OCI-M2 (cell line): ENCODE measurements around the gene IFNL3.
"Not testable (repeated sequence)": the region's sequence is repeated elsewhere in the genome, so short reads cannot be mapped to it uniquely, and the experiment has no call there.

ENCODE experiments used
- DNase-seq: peaks from one replicate; lab custom pipeline; 2025; ENCODE audit not compliant: unreplicated experiment; lab: John Stamatoyannopoulos, UW

The IFNL3 gene

GRCh38 chr19:39244410-39245100 lies at the start of gene IFNL3:
Gene IFNL3 (minus strand): TSS chr19:39245006. CDS start chr19:39244967, 39 bp downstream.
- not testable (repeated sequence) for DNase-seq

GRCh38 chr19:39293394-39293793 lies 48.6 kb upstream of the IFNL3 start:
- no peak for DNase-seq

DNA sequence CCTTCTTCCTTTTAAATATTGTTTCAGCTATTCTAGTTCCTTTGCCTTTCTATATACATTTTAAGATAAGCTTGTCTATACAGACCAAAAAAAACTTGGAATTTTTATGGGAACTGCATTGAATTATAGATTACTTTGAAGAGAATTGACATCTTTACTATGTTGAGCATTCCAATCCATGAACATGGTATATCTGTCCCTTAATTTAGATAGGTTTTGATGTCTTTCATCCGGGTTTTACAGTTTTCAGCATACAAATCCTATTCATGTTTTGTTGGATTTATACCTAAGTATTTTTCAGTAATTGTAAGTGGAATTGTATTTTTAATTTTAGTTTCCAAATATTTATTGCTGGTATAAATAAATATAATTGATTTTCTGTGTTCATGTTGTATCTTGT lies 39.2 kb upstream of the IFNL3 start:
- DNase-seq, result no peak

DNA sequence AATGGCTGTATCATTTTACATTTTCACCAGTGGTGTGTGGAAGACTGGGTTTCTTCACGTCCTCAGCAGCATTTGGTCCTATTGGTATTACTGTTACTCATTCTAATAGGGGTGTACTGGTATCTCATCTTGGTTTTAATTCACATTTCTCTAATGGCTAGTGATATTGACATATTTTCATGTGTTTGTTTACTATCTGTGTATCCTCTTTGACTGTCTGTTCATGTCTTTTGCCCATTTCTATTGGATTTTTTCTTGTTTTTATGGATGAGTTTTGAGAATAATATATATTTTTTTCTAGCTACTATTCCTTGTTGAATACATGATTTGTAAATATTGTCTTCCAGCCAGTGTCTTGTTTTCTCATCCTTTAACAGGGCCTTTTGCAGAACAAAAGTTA lies 37.2 kb upstream of the IFNL3 start:
- no peak for DNase-seq

DNA sequence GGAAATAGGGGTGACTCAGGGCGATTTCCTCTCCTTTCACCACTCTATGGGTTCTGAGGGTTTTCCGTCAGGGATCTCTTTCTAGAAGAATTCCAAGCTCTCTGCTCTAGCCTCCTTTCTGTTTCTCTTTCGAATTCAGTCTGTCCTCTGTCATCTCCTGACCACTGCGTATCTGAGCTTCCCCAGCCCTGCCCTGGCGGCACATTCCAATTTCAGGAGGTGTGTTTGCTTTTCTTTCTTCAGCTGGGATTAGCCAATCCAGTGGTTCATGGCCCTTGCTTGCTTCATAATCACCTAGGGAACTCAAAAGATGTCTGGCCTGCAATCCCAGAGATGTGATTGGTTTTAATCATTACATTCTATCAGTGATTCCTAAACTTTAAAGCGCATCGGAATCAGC lies 32.8 kb upstream of the IFNL3 start:
- no peak for DNase-seq

DNA sequence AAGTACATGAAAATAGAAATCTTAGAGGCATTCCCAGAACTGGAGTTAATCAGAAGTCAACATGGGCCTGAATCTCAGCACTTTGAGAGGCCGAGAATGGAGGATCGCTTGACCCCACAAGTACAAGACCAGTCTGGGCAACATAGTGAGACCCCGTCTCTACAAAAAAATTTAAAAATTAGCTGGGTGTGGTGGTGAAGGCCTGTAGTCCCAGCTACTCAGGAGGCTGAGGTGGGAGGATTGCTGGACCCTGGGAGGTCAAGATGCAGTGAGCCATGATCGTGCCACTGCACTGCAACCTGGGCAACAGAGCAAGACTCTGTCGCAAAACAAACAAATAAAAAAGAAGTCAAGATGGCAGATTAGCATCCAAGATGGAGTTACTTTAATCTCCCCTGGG lies 31.9 kb upstream of the IFNL3 start:
- DNase-seq, result no peak

DNA sequence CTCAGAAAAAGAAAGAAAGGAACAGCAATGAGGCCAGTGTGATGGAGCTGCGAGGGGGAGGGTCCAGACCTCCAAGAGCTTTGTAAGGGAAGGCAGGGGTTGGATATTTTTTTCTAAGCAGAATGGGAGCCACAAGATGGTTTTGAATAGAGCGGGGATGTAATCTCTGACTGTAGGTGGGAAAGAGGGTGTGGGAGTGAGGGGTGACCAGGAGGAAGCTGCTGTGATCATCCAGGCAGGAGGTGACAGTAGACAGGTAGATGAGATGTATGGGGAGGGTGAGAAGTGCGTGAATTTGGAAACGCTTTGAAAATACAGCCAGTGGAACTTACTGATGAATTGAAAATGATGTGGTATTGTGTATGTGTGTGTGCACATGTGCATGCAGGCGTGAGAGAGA lies 30.8 kb upstream of the IFNL3 start:
- no peak for DNase-seq

GRCh38 chr19:39273859-39274258 lies 29.1 kb upstream of the IFNL3 start:
- DNase-seq, result not testable (repeated sequence)

GRCh38 chr19:39270036-39270871 lies 25.4 kb upstream of the IFNL3 start:
- DNase-seq, result no peak

DNA sequence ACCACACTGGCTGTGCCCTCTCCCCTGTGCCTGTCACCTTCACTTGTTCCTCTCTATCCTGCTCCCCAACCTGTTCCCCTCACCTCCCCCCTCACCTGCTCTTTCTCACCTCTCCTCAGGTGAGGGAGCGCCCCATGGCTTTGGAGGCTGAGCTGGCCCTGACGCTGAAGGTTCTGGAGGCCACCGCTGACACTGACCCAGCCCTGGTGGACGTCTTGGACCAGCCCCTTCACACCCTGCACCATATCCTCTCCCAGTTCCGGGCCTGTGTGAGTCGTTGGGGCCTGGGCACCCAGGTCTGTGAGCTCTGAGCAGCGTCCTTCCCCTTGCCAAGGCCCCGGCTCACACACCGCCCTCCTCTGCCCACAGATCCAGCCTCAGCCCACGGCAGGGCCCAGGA lies 24.6 kb upstream of the IFNL3 start:
- not testable (repeated sequence) for DNase-seq

DNA sequence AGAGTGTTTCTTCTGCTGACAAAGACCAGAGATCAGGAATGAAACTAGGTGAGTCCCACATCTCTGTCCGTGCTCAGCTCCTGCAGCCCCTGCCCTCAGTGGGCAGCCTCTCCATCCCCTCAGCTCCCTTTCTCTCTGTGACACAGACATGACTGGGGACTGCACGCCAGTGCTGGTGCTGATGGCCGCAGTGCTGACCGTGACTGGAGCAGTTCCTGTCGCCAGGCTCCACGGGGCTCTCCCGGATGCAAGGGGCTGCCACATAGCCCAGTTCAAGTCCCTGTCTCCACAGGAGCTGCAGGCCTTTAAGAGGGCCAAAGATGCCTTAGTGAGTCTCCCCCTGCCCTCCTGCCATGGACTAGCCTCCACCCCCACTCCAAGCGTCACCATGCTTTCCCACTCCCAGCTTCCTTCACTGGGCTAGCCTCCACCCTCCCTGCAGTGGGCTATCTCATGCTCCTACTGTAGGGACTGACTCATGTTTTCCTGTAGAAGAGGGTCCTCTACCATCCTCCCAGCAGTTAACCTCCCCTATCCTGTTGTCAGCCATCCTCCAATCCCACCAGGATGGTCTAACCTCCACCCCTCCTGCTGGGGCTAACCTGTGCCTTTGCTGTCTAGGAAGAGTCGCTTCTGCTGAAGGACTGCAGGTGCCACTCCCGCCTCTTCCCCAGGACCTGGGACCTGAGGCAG lies 23.9 kb upstream of the IFNL3 start:
- not testable (repeated sequence) for DNase-seq

DNA sequence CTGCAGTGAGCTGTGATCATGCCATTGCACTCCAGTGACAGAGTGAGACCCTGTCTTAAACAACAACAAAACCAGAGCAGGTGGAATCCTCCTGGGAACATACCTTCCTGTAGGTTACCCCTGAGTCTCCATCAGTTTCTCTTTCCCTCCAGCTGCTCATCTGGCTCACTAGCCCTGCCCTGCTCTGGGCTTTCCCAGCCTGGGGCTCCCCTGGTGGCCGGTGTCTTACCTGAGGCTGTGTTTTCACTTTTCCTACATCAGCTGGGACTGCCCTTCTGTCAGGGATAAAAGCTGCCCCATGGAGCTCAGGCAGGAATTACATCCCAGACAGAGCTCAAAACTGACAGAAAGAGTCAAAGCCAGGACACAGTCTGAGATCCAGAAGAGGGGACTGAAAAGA lies 23.3 kb upstream of the IFNL3 start, which contains the start of gene IFNL2:
Gene IFNL2, plus strand, starts transcription at position 312 of the 400 bp plus-strand sequence. CDS start 173 bp downstream, outside the sequence.
- not testable (repeated sequence) for DNase-seq

DNA sequence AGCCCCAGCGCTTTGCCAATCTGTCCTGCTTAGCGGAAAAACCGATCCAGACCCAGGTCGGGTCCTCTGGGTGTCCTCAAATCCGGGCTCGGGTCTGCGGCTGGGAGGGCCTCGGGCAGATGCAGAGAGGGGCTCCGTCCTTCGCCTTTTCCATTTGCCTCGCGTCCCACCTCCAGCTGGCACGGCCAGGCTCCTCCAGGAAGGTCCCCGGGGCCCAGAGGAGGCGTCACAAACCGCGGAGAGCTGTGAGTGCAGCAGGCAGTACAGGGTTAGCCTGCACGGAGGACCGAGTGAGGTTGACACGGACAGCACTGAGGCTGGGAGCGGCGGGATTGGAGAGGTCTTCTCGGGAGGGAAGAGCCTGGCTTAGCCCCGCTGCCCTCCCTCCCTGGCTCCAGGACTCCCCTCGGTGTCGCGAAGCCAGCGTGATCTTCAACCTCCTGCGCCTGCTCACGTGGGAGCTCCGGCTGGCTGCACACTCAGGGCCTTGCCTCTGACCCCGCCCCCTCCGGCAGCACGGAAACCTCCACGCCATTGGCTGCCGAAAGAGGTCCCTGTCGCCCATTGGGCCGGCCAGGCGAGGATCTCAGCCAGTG lies 20.6 kb upstream of the IFNL3 start:
- DNase-seq, result no peak

DNA sequence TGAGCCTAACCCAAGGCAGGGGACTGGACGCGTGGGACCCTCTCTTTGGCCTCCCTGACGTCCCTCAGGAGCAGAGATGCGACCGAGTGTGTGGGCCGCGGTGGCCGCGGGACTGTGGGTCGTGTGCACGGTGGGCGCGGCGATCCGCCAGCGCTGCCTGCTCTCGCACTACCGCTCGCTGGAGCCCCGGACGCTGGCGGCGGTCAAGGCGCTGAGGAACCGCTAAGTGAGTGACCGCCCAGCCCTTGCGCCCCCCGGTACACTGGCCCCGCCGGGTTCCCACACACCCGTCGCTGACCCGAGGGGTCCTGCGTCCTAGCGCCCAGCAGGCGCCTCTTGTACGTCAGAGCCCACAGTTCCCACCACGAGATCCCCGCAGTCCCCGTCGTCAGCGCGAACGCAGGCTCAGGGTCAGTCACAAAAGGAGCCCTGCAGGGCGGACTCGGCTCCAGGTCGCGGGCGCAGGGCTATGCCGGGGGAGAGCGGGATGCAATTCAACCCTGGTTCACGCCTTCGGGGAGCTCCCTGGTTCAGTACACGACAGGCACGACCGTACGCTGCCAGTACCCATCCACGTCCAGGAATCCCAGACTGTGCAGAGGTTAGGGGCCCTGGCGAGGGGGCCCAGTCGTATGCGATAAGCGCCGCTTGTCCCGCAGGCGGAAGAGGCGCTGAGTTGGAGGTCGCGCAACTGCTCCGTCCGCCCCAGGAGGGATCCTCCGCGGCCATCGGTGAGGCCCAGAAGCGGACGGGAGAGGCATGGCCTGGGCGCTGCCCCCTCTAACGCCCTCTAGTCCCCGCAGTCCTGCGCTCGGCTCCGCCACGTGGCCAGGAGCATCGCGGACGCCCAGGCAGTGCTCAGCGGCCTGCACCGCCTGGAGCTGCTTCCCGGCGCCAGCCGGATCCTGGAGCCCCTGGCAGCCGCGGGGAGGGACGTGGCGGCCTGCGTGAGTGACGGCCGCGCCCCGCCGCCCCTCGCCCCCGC lies 19.8 kb upstream of the IFNL3 start:
- DNase-seq, result no peak

GRCh38 chr19:39263912-39264305 lies 19.1 kb upstream of the IFNL3 start:
- DNase-seq, result no peak

GRCh38 chr19:39262496-39262895 lies 17.7 kb upstream of the IFNL3 start:
- DNase-seq, result no peak

DNA sequence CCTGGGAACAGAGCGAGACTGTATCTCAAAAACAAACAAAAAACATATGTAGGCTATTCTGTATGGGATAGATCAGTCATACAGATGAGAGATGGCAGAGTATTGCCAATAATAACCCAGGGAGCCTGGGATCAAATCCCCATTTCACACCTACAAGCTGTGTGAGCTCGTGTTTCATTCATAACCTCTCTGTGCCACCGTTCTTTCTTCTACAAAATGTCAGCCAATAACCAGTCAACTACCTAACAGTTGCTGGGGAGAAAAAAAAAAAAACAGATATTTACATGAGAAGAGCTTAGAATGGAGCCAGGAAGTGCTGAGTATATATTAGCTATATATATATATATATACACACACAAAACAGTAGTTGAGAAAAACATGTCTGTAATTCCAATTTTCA lies 16.9 kb upstream of the IFNL3 start:
- DNase-seq, result no peak

- DNase-seq, result no peak
Observed at GRCh38 chr19:39257227-39257626, 12.4 kb upstream of the IFNL3 start.

DNA sequence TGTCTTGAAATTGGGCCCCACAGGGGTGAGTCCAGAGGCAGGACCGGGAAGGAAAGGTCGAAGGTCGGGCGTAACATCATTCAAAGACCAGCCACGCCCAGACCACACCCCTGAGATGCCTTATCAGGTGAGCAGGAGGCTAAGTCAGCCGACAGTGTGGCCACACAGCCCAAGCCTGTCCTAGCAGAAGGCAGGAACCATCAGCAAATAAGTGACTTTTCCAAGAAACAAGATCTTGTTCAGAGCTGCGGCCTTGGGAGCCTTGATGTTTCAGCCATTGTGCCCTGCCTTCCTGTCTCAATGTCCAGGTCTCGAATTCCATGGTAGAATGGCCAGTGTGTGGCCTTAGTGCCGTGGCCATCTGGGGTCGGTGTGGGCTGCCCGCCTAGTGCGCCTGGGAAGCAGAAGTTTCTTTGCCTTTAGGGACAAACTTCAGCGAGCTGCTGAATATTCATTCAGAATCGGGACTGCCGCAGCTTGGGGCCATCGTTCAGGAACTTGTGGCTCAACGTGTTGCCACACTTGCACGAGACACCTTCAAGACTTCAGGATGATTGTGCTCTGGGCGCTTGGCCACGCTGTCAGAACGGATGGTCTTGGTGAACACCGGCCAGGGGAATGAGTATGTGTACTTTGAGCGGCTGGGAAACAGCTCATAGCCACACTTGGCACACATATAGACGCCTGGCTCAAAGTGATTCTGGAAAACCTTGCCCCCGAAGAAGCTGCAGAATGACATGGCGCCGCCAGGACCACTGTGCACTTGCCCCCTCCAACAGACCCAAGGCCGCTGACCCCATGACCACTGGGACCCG lies 9.9 kb upstream of the IFNL3 start:
- no peak for DNase-seq
